COLO668 (cell line): ENCODE data around the gene PGGHG.
"Not testable (repeated sequence)": the region's sequence is repeated elsewhere in the genome, so short reads cannot be mapped to it uniquely, and the experiment has no call there.

Experiments used
- DNase-seq: peaks from one replicate; lab custom pipeline; 2025; ENCODE audit not compliant: unreplicated experiment; lab: John Stamatoyannopoulos, UW

Gene PGGHG

GRCh38 chr11:313787-314553 is 25.0 kb downstream of the PGGHG start, which contains the start of gene IFITM1:
Gene IFITM1, plus strand, starts transcription at chr11:314040. Its CDS starts 131 bp downstream, at chr11:314171.
- no peak for DNase-seq

GRCh38 chr11:314554-314875 is 25.6 kb downstream of the PGGHG start:
- not testable (repeated sequence) for DNase-seq

GRCh38 chr11:315051-315481 is 26.1 kb downstream of the PGGHG start:
- DNase-seq: no peak

- no peak for DNase-seq
These were observed 26.6 kb downstream of the PGGHG start for GRCh38 chr11:315516-315994.

- no peak for DNase-seq
These were observed 27.2 kb downstream of the PGGHG start for GRCh38 chr11:316031-316701.

- DNase-seq: no peak
These were observed 28.0 kb downstream of the PGGHG start for GRCh38 chr11:316891-317301.

- not testable (repeated sequence) for DNase-seq
These were observed 28.9 kb downstream of the PGGHG start for GRCh38 chr11:317668-318404.

GRCh38 chr11:318405-319120 is 29.6 kb downstream of the PGGHG start:
- not testable (repeated sequence) for DNase-seq

GRCh38 chr11:319121-319887 is 30.4 kb downstream of the PGGHG start:
- DNase-seq: not testable (repeated sequence)

- not testable (repeated sequence) for DNase-seq
These were observed 31.0 kb downstream of the PGGHG start for GRCh38 chr11:319888-320273.

GRCh38 chr11:324156-324555 is 35.2 kb downstream of the PGGHG start:
- DNase-seq: no peak

- not testable (repeated sequence) for DNase-seq
These were observed 35.9 kb downstream of the PGGHG start for GRCh38 chr11:324593-325517.

- no peak for DNase-seq
These were observed 37.1 kb downstream of the PGGHG start for GRCh38 chr11:325796-326591.

GRCh38 chr11:326592-326841 is 37.6 kb downstream of the PGGHG start:
- no peak for DNase-seq

- DNase-seq: no peak
These were observed 38.1 kb downstream of the PGGHG start for GRCh38 chr11:326842-327580.

GRCh38 chr11:327581-327923 is 38.6 kb downstream of the PGGHG start:
- no peak for DNase-seq

GRCh38 chr11:328012-328411 is 39.1 kb downstream of the PGGHG start:
- DNase-seq: no peak

GRCh38 chr11:328516-329100 is 39.7 kb downstream of the PGGHG start:
- DNase-seq: not testable (repeated sequence)
